ENCODE results near the gene C16orf54.
A peak's percentile ranks its signal among the peaks of the same experiment; 100 is the strongest.
"Not testable (repeated sequence)": the region's sequence is repeated elsewhere in the genome, so short reads cannot be mapped to it uniquely, and the experiment has no call there.

Gene C16orf54

DNA sequence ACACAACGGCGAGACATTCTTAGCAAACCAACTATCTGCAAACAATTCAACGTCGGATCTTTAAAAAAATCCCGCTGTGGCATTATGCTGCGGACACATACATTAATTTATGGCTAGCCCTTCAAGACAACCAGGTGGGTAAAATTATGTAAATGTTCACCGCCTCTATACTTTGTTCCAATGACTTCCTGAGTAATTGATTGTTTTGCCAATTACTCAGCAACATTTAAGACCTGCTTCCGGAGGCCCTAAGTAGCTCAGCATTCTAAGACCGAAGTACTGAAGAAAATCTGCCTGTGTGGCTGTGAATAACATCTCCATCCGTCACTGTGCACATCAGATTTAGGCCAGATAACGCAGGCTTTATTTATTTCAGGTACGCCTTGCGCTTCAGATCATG, 43.5 kb downstream of the C16orf54 start:
- DNase-seq = no peak

DNA sequence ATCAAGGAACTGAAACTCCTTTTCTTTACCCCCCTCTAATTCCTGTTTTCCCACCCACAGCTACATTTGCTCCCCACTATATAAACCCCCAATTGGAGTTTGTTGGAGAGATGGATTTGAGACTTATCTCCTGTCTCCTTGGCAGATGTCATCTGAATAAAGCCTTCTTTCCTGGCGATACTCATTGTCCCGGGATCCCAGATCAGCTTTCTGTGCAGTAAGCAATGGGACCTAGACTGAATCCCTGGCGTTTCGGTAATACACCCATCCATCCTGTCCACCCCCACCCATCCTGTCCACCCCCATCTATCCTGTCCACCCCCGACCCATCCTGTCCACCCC, 44.6 kb downstream of the C16orf54 start:
- no peak for DNase-seq

DNA sequence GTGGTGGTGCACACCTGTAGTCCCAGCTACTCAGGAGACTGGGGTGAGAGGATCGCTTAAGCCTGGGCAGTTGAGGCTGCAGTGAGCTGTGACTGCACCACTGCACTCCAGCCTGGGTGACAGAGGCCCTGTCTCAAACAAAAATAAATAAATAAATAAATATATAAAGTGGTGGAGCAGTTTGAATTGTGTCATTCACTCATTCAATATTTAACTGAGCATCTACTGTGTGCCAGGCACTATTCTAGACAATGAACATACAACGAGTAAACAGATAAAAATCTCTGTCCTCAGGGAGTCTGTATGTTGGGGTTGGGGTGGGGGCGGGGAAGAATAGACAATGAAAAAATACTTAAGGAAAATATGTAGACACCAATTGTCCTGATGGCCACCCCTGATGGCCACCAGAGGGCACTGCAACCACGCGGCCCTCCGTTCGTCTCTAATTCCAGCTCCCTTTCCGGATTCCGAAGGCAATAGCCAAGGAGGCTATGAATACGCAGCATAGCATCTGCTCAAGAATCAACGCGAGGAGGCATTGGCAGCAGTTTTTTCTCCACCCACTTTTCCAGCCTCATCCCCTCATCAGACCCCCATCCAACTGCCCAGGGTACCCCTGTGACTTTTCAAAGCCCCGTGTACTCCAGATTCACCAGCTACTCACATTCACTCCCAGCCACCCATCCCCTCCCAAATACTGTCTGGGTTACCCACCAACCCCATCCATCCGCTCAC, 45.4 kb downstream of the C16orf54 start:
- DNase-seq = peak; percentile 73

DNA sequence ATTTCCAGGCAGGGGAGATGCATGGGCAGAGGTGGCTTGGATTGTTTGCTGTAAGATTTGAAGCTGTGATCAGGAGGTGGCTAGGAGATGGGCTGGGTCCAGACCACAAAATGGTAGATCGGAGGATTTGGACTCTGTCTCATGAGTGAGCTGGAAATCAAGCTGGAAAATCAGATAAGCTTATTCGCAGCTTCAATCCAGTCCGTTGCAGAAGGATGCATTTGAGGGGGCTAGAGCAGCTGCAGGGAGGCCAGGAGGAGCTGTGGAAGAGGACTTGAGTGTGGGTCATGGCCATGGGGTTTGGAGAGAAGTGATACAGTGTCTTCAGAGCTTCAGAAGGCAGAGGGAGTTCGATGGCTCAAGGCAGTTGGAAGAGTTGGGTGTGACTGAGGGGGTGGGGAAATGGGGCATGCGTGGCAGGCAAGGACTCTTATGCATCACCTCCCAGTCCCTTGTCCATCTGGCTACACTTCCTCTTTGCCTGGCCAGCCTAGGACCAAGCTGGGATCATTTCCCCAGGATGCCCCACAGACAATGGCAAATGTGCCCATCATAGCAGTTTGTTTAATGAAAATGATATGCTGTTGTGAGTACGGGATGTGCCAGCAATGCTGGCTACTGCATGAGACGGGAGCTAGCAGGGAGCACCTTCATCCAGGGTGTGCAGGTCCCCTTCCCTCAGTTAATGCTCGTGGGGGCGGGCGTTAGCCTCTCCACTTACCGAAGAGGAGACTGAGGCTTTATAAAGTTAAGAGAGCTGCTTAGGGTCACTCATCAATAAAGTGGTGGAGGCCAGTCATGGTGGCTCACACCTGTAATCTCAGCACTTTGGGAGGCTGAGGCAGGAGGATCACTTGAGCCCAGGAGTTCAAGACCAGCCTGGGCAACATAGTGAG, 46.2 kb downstream of the C16orf54 start:
- DNase-seq = no peak

DNA sequence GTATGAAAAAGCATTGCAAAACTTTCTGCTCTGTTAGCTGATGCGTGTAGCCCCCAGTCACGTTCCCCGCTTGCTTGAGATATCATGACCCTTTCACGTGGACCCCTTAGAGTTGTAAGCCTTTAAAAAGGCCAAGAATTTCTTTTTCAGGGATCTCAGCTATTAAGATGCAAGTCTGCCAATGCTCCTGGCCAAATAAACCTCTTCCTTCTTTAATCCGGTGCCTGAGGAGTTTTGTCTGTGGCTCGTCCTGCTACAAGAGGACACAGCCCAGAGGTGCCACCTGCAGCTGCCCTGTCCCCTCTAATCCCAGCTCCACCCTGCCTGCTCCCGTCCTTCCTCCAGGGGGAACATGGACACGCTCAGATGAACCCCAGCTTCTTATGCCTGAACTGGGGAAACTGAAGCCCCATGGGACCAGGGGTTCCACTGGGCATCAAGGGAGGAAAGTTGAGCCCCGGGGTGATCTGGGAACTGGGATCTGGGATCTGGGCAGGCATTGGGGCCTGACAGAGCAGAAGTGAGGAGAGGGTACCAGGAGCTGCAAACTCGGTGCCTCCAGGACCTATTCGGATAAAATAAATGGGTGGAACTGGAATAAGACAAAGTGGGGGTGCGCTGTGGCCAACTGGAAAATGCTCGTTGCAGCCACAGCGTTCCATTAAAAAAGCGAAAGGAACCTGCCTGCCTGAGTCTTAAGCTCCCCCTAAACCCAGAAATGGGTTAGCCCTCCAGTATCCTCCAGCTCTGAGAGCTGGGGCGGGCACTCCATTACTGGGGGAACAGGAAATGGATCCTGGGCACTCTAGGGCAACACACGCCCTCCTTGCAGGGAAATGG, 47.1 kb downstream of the C16orf54 start:
- no peak for DNase-seq

DNA sequence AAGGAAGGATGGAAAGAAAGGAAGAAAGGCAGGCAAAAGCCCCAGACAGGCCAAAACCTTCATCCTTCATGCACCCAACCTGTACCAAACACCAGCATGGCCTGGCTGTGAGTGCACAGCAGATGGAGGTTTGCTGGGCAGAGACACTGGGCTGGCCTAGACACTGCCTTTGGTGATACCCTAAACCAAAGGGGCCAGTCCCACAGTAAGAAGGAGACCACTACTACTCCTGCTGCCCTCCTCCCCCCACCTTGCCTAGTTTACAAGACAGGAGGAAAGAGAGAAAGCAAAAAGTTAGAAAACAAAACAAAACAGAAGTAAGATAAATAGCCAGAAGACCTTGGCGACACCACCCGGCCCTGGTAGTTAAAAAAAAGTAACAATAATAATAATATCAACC, 47.7 kb downstream of the C16orf54 start:
- DNase-seq = no peak

DNA sequence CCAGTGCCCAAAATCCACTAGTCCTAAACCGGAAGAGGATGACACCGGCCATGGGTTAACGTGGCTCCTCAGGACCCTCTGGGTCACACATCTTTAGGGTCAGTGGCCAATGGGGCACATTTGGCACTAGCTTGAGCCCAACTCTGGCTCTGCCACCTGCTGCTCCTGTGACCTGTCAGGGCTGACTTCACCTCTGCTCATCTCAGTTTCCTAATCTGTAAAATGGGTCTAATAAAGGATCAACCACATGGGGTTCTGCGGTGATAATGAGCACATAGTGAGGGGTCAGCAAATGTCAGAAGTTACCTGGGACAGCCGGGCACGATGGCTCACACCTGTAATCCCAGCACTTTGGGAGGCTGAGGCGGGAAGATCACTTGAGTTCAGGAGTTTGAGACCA, 48.4 kb downstream of the C16orf54 start:
- no peak for DNase-seq

DNA sequence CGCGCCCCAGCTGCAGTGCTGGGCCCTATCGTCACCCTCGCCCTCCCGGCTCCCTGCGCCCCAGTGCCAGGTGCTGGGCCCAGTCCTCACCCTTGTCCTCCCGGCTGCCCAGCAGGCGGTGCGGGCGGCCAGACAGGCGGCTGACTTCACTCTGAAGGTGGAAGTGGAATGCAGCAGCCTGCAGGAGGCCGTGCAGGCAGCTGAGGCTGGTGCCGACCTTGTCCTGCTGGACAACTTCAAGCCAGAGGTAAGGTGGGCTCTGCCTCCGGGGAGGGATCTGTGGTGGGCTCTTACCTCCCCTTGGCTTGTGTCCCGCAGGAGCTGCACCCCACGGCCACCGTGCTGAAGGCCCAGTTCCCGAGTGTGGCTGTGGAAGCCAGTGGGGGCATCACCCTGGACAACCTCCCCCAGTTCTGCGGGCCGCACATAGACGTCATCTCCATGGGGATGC, 48.9 kb downstream of the C16orf54 start:
- no peak for DNase-seq

DNA sequence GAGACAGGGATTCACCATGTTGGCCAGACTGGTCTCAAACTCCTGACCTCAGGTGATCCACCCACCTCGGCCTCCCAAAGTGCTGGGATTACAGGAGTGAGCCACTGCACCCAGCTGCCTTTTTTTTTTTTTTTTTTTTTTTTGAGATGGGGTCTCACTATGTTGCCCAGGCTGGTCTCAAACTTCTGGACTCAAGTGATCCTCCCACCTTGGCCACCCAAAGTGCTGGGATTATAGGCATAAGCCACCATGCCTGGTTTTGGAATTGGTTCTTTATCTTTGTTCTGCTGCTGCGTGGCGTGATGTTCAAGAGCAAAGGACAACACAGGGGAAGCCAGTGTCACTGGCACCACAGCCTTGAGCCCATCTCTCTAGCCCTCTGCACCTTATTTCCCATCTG, 50.1 kb downstream of the C16orf54 start:
- DNase-seq = not testable (repeated sequence)

DNA sequence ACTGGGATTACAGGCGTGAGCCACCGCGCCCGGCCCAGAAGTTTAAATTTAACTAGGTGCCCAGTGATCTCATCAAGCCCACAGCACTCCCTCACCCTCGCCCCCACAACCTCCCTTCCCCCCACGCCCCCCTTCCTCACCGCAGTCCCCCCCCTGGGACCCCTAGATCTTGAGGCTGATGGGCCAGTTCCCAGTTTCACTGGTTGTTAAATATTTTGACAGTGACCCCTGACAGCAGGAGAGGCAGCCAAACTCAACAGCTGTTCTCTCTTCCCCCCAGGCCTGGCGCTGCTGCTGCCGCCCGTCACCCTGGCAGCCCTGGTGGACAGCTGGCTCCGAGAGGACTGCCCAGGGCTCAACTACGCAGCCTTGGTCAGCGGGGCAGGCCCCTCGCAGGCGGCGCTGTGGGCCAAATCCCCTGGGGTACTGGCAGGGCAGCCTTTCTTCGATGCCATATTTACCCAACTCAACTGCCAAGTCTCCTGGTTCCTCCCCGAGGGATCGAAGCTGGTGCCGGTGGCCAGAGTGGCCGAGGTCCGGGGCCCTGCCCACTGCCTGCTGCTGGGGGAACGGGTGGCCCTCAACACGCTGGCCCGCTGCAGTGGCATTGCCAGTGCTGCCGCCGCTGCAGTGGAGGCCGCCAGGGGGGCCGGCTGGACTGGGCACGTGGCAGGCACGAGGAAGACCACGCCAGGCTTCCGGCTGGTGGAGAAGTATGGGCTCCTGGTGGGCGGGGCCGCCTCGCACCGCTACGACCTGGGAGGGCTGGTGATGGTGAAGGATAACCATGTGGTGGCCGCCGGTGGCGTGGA, 51.2 kb downstream of the C16orf54 start:
- DNase-seq = peak; percentile 81

DNA sequence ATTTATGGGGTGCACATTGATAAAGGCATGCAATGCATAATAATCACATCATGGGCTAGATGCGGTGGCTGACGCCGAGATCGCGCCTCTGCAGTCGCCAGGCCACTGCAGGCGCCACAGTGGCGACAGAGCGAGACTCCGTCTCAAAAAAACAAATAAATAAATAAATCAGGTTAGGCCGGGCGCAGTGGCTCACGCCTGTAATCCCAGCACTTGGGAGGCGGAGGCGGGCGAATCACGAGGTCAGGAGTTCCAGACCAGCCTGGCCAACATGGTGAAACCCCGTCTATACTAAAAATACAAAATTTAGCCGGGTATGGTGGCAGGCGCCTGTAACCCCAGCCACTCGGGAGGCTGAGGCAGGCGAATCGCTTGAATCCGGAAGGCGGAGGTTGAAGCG, 53.2 kb downstream of the C16orf54 start:
- not testable (repeated sequence) for DNase-seq
